Measurements from ENCODE around the gene CD300LB.
"Not testable (repeated sequence)": the region's sequence is repeated elsewhere in the genome, so short reads cannot be mapped to it uniquely, and the experiment has no call there.

CD300LB gene

DNA sequence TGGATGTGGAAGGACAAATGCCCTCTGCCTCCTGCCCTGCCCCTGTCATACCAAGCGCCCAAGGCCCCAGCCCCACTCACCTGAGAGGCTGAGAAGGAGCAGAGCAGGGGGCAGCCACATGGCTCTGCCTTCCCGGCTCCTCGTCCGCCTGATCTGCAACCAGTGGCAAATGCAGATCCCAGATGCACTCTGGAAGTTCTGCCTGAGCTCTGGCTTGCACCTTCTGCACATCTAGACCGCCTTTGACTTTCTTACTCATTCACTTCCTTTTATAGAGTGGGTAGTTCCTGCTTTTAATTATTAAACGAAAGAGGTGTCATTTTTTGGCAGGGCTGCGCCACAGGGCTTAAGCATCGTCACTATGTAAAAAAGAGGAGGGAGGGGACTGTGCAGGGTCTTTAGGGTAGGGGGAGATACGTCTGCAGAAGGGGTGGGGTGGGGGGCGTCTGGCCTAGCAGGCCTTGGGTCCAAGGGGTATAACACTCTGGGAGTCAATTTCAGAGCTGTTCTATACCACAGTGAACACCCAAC lies at the start of gene CD300LB:
TSS of gene CD300LB (minus strand) at position 245 of the 531 bp plus-strand sequence. CDS start at position 120, 125 bp downstream.
- TF ChIP-seq, protein P1, sequence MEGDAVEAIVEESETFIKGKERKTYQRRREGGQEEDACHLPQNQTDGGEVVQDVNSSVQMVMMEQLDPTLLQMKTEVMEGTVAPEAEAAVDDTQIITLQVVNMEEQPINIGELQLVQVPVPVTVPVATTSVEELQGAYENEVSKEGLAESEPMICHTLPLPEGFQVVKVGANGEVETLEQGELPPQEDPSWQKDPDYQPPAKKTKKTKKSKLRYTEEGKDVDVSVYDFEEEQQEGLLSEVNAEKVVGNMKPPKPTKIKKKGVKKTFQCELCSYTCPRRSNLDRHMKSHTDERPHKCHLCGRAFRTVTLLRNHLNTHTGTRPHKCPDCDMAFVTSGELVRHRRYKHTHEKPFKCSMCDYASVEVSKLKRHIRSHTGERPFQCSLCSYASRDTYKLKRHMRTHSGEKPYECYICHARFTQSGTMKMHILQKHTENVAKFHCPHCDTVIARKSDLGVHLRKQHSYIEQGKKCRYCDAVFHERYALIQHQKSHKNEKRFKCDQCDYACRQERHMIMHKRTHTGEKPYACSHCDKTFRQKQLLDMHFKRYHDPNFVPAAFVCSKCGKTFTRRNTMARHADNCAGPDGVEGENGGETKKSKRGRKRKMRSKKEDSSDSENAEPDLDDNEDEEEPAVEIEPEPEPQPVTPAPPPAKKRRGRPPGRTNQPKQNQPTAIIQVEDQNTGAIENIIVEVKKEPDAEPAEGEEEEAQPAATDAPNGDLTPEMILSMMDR (conservative IDR thresholded peaks at IDR 0.05), result no peak
- no peak within 1 kb of the TSS for H3K27ac ChIP-seq

DNA sequence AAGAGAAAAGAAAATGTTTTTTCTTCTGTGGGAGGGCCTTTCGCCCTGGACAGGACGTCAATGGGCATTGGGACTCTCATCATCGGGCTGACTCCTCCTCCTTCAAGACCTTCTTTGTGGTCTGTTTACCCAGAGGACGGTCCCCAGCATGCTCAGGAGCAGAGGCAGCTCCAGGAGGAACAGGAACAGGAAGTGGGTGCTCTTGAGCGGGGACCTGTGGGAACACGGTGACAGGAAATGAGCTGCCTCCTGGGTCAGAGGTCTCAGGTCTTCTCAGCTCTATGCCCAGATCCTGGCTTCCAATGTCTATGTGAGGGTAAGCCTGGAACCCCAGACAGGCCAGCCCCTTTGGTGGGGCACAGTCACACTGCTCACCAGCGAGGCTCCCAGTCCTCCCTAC lies 48.6 kb upstream of the CD300LB start:
- TF ChIP-seq, protein P1 (conservative IDR thresholded peaks at IDR 0.05), result no peak
- H3K27ac ChIP-seq, result no peak overlapping the region

DNA sequence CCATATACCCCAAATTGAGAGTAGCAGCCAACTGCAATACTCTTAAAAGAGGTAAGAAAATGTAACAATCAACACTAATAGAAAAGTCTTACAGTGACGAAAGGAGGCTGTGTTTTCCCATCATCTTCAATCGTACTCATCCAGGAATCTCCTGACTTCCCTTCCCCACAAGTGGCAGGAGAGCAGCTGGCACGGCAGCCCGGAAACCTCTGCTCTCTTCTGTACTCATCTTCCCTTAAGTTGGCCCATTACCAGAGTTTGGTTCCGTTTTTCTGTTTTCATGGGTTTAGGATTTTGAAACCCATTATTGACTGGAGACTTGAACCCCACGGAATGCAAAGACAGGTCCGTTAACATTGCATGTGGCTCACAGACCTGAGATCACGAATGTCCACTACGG lies 47.7 kb upstream of the CD300LB start:
- TF ChIP-seq, protein P1 (conservative IDR thresholded peaks at IDR 0.05), result no peak
- no peak overlapping the region for H3K27ac ChIP-seq

DNA sequence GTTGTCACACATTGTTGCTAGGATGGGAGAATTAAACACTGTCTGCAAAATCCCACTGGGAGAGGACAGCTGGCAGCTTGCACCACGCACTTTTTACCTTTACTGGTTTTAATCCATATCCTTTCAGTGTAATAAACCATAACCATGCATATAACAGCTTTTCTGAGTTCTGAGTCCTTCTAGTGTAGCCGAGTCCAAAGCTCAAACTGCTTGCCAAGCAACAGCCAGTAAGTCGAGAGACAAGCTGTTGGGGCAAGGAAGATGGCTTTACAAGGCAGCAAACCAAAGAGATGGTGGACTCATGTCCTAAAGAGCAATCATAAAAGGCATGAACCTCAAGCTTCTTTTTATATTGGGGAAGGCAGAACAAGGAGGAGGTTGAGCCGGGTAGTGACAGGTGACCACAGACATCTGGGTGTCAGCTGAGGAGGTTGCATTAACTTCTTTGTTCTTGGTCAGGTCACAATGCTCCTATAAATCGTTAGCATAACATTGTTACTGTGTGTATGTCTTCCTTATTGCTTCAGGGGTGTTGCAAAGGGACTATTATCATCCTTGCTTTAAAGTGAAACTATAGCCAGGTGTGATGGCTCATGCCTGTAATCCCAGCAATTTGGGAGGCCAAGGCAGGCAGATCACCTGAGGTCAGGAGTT lies 43.3 kb upstream of the CD300LB start:
- H3K27ac ChIP-seq, result no peak overlapping the region
- TF ChIP-seq, protein P1 (conservative IDR thresholded peaks at IDR 0.05), result no peak

DNA sequence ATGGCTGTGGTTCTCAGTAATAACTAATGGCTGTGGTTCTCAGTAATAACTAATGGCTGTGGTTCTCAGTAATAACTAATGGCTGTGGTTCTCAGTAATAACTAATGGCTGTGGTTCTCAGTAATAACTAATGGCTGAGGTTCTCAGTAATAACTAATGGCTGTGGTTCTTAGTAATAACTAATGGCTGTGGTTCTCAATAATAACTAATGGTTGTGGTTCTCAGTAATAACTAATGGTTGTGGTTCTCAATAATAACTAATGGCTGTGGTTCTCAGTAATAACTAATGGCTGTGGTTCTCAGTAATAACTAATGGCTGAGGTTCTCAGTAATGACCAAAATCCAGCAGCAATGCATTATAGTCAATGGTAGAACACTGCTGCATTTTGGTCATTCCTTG lies 42.4 kb upstream of the CD300LB start:
- not testable (repeated sequence) for H3K27ac ChIP-seq

DNA sequence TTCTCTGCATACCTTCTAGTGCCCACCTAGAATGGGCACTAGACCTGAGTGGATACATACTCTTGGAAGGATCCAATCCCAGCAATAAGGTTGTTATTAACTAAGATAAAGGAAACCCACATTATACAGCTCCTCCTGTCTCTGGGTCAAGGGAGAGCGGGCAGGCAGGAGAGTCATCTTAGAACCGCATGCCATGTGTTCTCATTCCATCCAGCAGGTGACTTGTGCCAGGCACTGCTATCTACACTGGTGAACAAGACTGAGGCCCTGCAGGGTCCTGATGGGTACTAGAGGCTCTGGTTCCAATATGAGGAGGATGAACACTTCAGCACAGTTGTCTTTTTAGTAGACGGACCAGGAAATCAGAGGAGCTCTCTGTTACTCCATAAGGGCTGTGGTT lies 41.9 kb upstream of the CD300LB start:
- H3K27ac ChIP-seq, result no peak overlapping the region
- TF ChIP-seq, protein P1 (conservative IDR thresholded peaks at IDR 0.05), result no peak

DNA sequence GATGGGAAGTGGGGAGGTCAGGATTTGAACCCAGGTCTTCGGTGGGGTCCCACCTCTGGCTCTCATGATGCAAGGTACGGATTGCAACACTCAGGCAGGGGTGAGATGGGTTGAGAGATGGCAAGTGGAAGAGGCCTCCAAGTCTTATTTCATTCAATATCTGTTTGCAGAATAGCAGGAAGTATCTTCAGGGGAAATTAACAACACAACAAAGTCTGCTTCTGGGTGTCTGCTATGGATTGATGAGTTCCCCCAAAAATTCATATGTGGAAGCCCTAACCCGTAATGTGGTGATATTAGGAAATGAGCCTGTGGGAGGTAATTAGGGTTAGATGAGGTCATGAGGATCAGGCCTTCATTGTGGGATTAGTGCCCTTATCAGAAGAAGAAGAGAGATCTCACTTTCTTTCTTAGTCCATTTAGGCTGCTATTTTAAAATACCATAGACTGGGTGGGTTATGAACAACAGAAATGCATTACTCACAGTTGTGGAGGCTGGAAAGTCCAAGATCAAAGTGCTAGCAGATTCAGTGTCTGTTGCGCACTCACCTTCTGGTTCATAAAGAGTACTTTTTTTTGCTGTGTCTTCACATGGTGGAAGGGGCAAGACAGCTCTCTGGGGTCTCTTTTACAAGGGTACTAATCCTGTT lies 40.5 kb upstream of the CD300LB start:
- TF ChIP-seq, protein P1 (conservative IDR thresholded peaks at IDR 0.05), result no peak
- no peak overlapping the region for H3K27ac ChIP-seq

Data from VCaP (cell line).